ENCODE data around the gene UBXN2A. TPM values are rescaled to one million over a fixed set of nuclear protein-coding genes. Genes with fewer than 3 reads are reported as not detected.

UBXN2A gene, protein sequence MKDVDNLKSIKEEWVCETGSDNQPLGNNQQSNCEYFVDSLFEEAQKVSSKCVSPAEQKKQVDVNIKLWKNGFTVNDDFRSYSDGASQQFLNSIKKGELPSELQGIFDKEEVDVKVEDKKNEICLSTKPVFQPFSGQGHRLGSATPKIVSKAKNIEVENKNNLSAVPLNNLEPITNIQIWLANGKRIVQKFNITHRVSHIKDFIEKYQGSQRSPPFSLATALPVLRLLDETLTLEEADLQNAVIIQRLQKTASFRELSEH
- total RNA-seq: 10 to 100 TPM; 11.8 to 12.8 TPM

DNA sequence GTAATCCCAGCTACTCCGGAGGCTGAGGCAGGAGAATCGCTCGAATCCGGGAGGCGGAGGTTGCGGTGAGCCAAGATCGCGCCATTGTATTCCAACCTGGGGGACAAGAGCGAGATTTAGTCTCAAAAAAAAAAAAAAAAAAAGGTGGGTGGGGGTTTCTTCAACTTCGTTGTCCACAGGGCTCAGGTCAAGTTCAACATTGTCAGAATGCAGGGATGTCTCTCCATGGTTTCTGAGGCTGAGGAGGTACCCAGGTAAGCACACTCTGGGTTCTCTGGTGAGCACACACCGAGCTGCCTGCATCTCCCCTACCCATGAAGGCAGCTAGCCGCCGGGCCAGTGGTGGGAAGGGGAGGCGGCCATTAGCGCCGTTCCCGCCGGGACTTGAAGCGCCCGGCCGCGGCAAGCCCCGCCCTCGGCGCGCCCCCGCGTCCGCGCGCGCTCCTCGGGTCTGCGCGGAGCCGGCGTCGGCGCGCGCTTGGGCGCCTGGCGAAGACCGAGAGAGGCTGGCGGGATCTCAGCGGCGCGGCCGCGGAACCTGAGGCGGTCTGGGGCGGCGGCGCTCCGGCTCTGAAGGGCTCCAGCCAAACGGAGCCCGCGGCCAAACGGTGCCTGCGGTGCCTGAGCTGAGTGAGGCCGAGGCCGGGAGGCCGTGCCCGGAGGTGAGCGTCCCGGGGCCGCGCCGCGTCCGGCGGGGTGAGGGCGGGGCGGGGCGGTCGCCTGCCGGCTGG lies at the start of gene UBXN2A:
UBXN2A (plus strand) TSS at position 477 of the 731 bp plus-strand sequence. CDS start 17,852 bp downstream, outside the sequence.
- ChIA-PET POLR2A (interaction anchor here (0.6 to 3.3 kb wide), 4 partner anchors 9 to 136 kb away, joined by 4 to 82 read pairs (median 7); partner anchors contain the start of gene ATAD2B), CTCF (interaction anchor here (0.6 to 2.4 kb wide), 3 partner anchors 13 to 85 kb away, joined by 3 to 9 read pairs (median 4); partner anchors contain the start of gene ATAD2B)

- ChIA-PET POLR2A (interaction anchor here (0.6 kb wide), 1 partner anchor 184 kb away, joined by 3 read pairs; no protein-coding TSS in a partner anchor), CTCF (no interaction called here)
These were observed 40.1 kb upstream of the UBXN2A start for GRCh38 chr2:23900133-23900532.

DNA sequence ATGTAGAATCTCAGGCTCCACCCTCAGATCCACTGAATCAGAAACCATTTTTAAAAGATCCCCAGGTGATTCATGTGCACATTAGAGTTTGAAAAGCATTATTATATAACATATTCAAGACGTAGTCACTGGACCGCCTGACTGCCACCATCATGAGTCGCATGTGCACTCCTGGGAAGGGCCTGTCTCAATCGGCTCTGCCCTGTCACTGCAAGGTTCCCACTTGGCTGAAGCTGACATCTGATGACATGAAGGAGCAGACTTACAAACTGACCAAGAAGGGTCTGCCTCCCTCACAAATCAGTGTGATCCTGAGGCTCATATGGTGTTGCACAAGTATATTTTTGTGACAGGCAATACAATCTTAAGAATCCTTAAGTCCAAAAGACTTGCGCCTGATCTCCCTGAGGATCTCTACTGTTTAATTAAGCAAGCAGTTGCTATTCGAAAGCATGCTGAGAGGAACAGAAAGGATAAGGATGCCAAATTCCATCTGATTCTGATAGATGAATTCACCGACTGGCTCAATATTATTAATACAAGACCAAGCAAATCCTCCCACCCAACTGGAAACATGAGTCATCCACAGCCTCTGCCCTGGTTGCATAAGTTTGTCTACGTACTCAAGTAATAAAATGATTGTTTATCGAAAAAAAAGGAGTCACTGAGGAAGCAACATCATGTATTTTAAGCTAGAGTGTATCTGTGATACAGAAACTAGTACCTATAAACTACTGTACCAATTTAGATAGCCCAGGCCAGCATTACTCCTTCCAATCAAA lies 39.5 kb upstream of the UBXN2A start:
- POLR2A ChIA-PET: no interaction called here
- CTCF ChIA-PET: no interaction called here

DNA sequence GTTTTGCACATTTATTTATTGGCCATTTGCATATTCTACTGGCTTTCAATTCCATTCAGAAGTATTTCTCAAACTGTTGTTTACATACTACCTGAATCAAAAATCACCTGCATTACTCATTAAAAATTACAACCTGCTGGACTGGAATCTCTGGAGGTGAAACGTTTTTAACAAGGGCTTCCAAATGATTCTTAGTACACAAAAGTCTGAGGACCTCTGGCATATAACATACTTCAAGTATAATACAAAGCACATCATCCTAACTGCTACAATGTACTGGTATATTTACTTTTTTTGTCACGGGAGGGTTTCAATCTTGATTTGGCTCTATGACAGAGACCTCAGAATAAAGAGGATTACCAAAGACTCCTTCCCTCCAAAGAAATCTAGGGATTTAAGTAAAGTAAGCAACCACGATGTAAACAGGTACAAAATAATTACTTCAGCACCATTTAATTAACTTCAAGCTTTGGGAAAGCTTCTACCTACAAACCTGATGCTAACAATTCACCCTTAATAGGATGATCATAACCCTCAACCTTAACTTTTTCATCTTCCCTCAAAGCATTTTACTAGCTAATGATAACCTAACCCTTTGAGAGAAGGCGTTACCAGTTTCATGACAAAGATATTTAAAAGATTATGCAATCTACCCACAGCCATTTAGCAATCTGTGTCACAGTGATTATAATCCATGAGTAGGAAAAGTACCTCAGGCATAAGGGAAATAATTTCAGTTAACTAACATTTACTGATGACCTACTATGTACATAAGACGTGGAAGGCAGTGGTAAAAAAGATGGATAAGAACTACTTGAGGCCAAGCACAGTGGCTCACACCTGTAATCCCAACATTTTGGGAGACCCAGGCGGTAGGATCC lies 38.1 kb upstream of the UBXN2A start:
- CTCF ChIA-PET: no interaction called here
- POLR2A ChIA-PET: no interaction called here

- POLR2A ChIA-PET: no interaction called here
- CTCF ChIA-PET: no interaction called here
These were observed 37.2 kb upstream of the UBXN2A start for GRCh38 chr2:23903034-23903433.

DNA sequence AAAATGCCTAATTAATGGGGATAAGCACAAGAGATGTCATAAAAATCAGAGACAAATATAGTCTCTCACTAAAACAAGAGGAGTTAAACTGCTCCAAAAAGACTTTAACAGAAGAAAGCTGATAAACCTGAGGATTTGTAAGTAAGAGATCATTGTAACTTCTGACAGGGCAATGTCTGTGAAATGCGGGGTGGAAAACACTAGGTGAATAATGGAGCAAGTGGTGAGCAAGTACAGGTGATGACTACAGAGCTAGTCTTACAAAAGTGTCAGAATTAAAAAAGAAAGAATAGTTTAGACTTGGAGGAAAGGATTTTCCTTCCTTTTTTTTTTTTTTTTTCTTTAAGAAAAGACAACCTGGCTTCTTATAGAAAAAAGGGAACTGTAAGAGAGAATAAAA lies 36.0 kb upstream of the UBXN2A start:
- ChIA-PET POLR2A (no interaction called here), CTCF (no interaction called here)

- POLR2A ChIA-PET: no interaction called here
- CTCF ChIA-PET: no interaction called here
These were observed 35.6 kb upstream of the UBXN2A start for GRCh38 chr2:23904692-23905091.

- ChIA-PET CTCF (no interaction called here), POLR2A (no interaction called here)
These were observed 35.1 kb upstream of the UBXN2A start for GRCh38 chr2:23905155-23905554.

DNA sequence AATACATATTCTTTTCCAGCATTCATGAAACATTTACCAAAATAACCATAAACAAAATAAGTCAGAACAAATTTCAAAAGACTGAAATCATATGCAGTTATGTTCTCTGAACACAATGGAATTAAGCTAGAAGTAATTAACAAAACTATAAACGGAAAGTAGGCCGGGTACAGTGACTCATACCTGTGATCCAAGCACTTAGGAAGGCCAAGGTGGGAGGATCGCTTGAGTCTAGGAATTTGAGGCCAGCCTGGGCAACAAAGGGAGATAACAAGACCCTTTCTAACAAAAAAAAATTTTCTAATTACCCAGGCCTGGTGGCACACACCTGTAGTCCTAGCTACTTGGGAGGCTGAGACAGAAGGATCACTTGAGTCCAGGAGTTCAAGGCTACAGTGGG lies 28.2 kb upstream of the UBXN2A start:
- POLR2A ChIA-PET: no interaction called here
- CTCF ChIA-PET: interaction anchor here (0.7 to 1.2 kb wide), 3 partner anchors 45 to 70 kb away, joined by 3 read pairs; no protein-coding TSS in a partner anchor

DNA sequence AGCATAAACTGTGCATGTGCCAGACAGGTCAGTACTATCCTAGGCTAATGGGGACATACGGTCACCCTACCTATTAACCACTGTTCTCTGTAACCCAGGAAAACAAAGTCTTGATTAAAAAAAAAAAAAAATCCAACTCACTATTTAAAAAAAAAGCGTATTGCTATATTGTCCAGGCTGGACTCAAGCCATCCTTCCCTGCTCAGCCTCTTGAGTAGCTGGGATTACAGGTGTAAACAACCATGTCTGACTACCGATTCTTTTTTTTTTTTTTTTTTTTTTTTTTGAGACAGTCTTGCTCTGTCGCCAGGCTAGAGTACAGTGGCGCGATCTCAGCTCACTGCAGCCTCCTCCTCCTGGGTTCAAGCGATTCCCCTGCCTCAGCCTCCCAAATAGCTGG lies 24.9 kb upstream of the UBXN2A start:
- CTCF ChIA-PET: interaction anchor here (1.4 kb wide), 1 partner anchor 12 kb away, joined by 3 read pairs; the partner anchor contains the start of gene ATAD2B
- POLR2A ChIA-PET: interaction anchor here (0.6 kb wide), 1 partner anchor 40 kb away, joined by 3 read pairs; no protein-coding TSS in a partner anchor

DNA sequence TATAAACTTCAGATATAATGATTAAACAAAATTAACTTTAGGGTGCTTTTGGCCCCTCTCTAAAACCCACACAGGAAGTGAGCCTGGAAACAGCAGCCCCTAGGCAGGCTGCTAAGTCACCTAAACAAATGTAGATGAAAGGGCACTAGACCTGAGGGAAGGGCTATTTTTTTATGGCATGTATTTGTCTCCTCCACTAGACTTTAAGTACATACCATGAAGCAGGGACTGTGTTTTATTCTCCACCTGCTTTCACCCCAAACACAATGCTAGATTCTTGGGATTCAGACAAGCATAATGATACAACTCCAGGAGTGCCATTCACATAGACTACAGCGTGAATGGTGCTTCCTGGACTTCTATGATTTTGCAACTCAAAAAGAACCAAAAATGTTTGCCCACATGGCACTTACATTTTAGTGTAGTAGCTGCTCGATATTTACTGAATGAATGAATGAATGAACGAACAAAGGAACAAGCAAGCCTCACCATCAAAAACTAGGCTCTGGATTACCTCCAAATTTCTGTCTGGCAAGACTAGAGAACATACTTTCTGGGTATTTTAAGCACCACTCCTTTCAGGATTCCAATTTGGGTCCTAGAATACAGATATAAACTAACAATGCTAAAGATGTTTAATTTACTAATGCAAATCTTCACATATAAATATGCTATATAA lies 23.4 kb upstream of the UBXN2A start:
- ChIA-PET CTCF (no interaction called here), POLR2A (no interaction called here)

DNA sequence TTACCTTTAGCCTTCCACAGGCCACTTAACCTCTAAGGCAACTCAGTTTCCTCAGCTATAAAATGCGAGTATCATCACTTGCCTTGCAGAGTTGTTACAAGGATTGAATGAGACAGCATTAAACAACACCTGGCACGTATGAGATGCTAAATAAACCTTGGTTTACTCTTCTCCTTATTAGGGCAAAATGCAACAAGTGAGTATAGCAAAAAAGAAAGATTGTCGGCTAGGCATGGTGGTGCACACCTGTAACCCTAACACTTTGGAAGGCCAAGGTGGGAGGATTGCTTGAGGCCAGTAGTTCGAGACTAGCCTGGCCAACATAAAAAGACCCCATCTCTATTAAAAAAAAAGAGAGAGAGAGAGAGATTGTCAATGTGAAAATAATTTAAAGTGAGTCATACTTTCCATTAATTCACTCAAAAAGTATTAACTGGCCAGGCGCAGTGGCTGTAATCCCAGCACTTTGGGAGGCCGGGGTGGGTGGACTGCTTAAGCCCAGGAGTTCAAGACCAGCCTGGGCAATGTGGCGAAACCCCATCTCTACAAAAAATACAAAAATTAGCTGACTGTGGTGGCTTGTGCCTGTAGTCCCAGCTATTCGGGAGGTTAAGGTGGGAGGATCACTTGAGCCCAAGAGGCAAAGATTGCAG lies 21.3 kb upstream of the UBXN2A start:
- ChIA-PET CTCF (no interaction called here), POLR2A (no interaction called here)

DNA sequence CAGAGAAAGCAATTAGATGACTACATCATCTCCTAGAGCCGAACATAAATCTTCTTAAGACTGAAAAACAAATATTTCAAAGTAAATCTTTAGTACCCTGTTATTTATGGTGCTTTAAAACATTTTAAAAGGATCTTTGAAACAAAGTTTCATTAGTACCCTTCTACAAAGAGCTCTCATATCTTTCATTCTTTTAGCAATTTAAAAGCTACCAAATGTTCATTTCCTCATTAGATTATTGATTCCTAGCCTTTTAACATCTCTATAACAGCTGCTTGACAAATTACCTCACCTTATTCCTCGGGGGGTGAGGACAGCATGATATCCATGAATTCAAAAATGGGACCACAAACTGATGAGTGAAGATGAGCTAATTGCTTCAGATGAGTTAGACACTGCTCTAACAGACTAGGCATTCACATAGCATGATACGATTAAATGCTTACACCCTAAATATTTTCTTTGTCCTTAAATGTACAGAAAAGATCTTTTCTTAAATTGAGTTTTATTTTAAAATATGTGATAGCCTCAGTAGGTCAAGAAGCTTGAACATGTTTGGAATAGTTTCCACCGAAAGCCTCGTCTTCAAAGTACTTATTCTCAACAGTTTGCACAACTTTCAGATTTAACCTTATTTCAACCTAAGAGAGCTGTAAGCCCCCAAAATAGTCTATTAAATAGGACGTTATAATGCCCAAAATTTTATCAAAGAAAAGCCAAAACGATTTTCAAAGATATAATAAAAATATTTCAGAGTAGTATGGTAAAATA lies 15.5 kb upstream of the UBXN2A start:
- CTCF ChIA-PET: interaction anchor here (1.2 kb wide), 2 partner anchors 14 to 160 kb away, joined by 4 to 6 read pairs; partner anchors contain the start of gene TP53I3
- POLR2A ChIA-PET: interaction anchor here (0.6 to 1.0 kb wide), 3 partner anchors 16 to 151 kb away, joined by 3 to 5 read pairs (median 5); partner anchors contain the start of gene SF3B6

DNA sequence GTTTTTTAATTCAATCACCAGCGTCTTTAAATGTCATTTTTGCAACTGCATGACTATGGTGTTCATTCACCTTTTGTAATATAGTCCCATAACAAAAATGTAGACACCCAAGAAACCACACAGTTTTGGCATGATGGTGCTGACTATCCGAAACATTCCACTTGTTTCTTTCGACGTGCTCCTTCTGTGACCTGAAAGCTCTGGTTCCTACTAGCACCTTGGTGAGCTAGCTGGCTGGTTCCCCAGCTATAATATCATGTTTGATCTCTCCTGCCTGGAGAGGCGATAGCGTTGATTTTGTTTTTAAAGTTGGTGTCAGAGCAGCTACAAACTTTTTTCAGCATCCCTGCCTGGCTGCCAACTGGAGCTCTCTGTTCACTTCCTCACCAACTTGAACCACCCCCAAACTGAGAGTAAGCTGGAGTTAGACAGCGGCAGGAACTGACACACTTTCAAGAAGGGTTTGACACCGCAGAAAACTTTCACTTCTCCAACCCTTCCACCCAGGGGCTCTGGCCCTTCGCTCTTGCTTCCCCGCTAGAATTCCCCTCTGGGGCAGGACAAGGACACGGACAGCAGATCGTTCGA lies 14.5 kb upstream of the UBXN2A start:
- ChIA-PET CTCF (interaction anchor here (0.6 to 4.1 kb wide), 5 partner anchors 14 to 158 kb away, joined by 3 to 22 read pairs (median 4); partner anchors contain the start of genes SF3B6, TP53I3 and UBXN2A), POLR2A (interaction anchor here (1.0 to 3.8 kb wide), 5 partner anchors 14 to 198 kb away, joined by 3 to 82 read pairs (median 10); partner anchors contain the start of genes FAM228B, SF3B6, UBXN2A and WDCP)

- ChIA-PET POLR2A (interaction anchor here (0.5 to 3.8 kb wide), 9 partner anchors 13 to 198 kb away, joined by 3 to 82 read pairs (median 10); partner anchors contain the start of genes FAM228B, SF3B6, TP53I3 and UBXN2A), CTCF (interaction anchor here (0.6 to 4.1 kb wide), 14 partner anchors 12 to 158 kb away, joined by 3 to 22 read pairs (median 4); partner anchors contain the start of genes SF3B6, TP53I3 and UBXN2A)
These were observed 13.9 kb upstream of the UBXN2A start for GRCh38 chr2:23926290-23926749.
